Measurements from ENCODE around the gene C1orf185. TPM values are rescaled to one million over a fixed set of nuclear protein-coding genes. Genes with fewer than 3 reads are reported as not detected.
A peak's percentile ranks its signal among the peaks of the same experiment; 100 is the strongest.

C1orf185 gene
- total RNA-seq, 4 donors from 2014 or later, result not detected

GRCh38 chr1:51188230-51188629 is 86.2 kb downstream of the C1orf185 start:
- Histone ChIP-seq H3K27ac (no peak overlapping the region), H3K9me3 (no peaks in the 10 kb centered on the region), H3K4me3 (no peak overlapping the region), H3K4me1 (no peaks in the 10 kb centered on the region), H3K27me3 (no peaks in the 10 kb centered on the region), H3K36me3 (no peaks in the 10 kb centered on the region)
- no peak for DNase-seq (ENCODE audit: low spot score in 2 of 2)
- no peak for TF ChIP-seq POLR2A (IDR thresholded peaks at IDR 0.05)

- Histone ChIP-seq H3K9me3 (no peaks in the 10 kb centered on the region), H3K27ac (no peak overlapping the region), H3K27me3 (no peaks in the 10 kb centered on the region), H3K36me3 (no peaks in the 10 kb centered on the region), H3K4me1 (no peaks in the 10 kb centered on the region), H3K4me3 (no peak overlapping the region)
- TF ChIP-seq, protein P1, sequence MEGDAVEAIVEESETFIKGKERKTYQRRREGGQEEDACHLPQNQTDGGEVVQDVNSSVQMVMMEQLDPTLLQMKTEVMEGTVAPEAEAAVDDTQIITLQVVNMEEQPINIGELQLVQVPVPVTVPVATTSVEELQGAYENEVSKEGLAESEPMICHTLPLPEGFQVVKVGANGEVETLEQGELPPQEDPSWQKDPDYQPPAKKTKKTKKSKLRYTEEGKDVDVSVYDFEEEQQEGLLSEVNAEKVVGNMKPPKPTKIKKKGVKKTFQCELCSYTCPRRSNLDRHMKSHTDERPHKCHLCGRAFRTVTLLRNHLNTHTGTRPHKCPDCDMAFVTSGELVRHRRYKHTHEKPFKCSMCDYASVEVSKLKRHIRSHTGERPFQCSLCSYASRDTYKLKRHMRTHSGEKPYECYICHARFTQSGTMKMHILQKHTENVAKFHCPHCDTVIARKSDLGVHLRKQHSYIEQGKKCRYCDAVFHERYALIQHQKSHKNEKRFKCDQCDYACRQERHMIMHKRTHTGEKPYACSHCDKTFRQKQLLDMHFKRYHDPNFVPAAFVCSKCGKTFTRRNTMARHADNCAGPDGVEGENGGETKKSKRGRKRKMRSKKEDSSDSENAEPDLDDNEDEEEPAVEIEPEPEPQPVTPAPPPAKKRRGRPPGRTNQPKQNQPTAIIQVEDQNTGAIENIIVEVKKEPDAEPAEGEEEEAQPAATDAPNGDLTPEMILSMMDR (IDR thresholded peaks at IDR 0.05), result peak; percentile 77 to 83
- no peak for TF ChIP-seq POLR2AphosphoS5 (IDR thresholded peaks at IDR 0.05)
- no peak for TF ChIP-seq POLR2A (IDR thresholded peaks at IDR 0.05)
- 62% methylated on average over 2 of the region's 2 CpGs for WGBS
- no peak for DNase-seq (ENCODE audit: low spot score in 2 of 2)
Observed at GRCh38 chr1:51189421-51190073, 87.5 kb downstream of the C1orf185 start.

DNA sequence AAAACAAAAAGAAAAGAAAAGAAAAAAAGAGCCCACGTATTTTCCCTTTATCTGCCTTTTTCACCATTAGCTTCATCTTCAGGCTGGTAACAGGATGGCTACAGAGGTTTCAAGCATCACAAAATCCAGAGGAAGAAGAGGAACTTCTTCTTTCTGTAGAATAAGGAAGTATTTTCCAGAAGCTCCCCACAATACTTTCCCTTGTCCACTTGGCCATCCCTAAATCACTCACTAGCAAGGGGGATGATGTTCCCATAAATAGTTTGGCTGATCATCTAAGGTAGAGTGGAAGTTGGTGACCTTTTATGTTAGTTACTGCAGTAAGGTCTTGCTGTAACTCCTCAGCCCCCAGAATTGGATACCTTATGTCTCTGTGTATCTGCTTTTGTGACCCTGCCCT is 88.9 kb downstream of the C1orf185 start:
- Histone ChIP-seq H3K4me1 (no peaks in the 10 kb centered on the region), H3K4me3 (no peak overlapping the region), H3K27ac (no peak overlapping the region), H3K27me3 (no peaks in the 10 kb centered on the region), H3K36me3 (no peaks in the 10 kb centered on the region), H3K9me3 (no peaks in the 10 kb centered on the region)
- no peak for TF ChIP-seq EP300 (IDR thresholded peaks at IDR 0.05)
- no peak for TF ChIP-seq POLR2A (IDR thresholded peaks at IDR 0.05)
- TF ChIP-seq POLR2AphosphoS5 (IDR thresholded peaks at IDR 0.05), result no peak
- TF ChIP-seq, protein P1 (IDR thresholded peaks at IDR 0.05), result no peak
- WGBS, result 49% methylated on average over 1 of the region's 1 CpG
- DNase-seq (ENCODE audit: low spot score in 2 of 2), result no peak

DNA sequence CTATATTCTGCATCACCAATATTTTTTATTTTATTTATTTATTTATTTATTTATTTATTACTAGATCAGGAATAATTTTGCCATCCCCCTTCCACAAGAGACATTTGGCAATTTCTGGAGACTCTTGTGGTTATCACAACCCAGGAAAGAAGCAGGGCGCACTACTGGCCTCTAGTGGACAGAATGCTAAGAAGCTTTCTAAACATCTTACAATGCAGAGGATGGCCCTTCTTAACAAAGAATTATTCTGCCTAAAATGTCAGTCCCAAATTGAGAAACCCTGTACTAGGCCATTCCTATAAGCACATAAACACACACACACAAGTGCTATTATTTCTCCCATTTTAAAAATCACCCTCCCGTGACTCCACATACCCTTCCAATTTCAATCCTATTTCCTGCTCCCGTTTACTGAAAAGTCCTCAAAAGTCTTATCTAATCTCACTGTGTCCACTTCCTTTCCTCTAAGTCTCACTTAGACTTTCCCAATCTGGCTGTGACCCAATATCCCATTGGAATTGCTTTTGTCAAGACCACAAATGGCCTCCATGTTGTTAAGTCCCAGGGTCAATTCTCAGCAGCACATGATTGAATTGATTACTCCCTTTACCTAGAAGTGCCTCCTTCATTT is 90.3 kb downstream of the C1orf185 start:
- Histone ChIP-seq H3K9me3 (no peaks in the 10 kb centered on the region), H3K36me3 (no peaks in the 10 kb centered on the region), H3K4me1 (no peaks in the 10 kb centered on the region), H3K27me3 (no peaks in the 10 kb centered on the region), H3K27ac (no peak overlapping the region), H3K4me3 (no peak overlapping the region)
- WGBS, result 48% methylated on average over 3 of the region's 3 CpGs
- DNase-seq (ENCODE audit: low spot score in 2 of 2), result peak; percentile 61 to 80
- TF ChIP-seq POLR2AphosphoS5 (IDR thresholded peaks at IDR 0.05) (no peak), EP300 (IDR thresholded peaks at IDR 0.05) (no peak), POLR2A (IDR thresholded peaks at IDR 0.05) (no peak)
- TF ChIP-seq, protein P1 (IDR thresholded peaks at IDR 0.05), result peak; percentile 47 to 80

DNA sequence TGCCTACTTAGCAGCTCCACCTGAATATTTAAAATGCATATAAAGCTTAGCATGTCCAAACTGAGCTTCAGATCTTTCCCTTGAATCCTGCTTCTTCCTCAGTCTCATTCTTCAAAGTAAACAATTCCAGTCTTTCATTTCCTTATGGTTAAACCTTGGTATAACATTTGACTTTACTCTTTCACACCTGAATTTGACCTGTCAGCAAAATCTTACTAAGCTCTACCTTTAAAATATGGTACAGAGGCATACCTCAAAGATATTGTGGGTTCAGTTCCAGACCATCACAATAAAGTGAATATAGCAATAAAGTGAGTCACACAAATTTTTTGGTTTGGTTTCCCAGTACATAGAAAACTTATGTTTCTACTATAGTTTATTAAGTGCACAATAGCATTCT is 91.5 kb downstream of the C1orf185 start:
- DNase-seq (ENCODE audit: low spot score in 2 of 2), result no peak
- Histone ChIP-seq H3K4me3 (no peak overlapping the region), H3K27ac (no peak overlapping the region), H3K9me3 (no peaks in the 10 kb centered on the region), H3K27me3 (no peaks in the 10 kb centered on the region), H3K4me1 (no peaks in the 10 kb centered on the region), H3K36me3 (no peaks in the 10 kb centered on the region)
- TF ChIP-seq POLR2AphosphoS5 (IDR thresholded peaks at IDR 0.05), result no peak
- TF ChIP-seq EP300 (IDR thresholded peaks at IDR 0.05), result no peak
- TF ChIP-seq POLR2A (IDR thresholded peaks at IDR 0.05), result no peak
- TF ChIP-seq, protein P1 (IDR thresholded peaks at IDR 0.05), result no peak

Other genes with a start within 250 kb of the C1orf185 start
- 10 to 100 TPM; 35.1 to 61.6 (median 45.4) TPM for gene FAF1, start 142.0 kb upstream of the C1orf185 start, total RNA-seq
- 10 to 100 TPM in 3 of 4 donors, 1 to 10 TPM in 1; 9.9 to 13.0 (median 11.1) TPM for gene CDKN2C, start 132.0 kb upstream of the C1orf185 start, total RNA-seq
- gene RNF11, start 134.0 kb downstream of the C1orf185 start, total RNA-seq, result 10 to 100 TPM; 80.8 to 93.1 (median 81.5) TPM
- 10 to 100 TPM in 3 of 4 donors, 1 to 10 TPM in 1; 9.4 to 16.3 (median 13.1) TPM for gene TTC39A, start 228.3 kb downstream of the C1orf185 start, total RNA-seq